ENCODE results near the gene TMEM108.

DNA sequence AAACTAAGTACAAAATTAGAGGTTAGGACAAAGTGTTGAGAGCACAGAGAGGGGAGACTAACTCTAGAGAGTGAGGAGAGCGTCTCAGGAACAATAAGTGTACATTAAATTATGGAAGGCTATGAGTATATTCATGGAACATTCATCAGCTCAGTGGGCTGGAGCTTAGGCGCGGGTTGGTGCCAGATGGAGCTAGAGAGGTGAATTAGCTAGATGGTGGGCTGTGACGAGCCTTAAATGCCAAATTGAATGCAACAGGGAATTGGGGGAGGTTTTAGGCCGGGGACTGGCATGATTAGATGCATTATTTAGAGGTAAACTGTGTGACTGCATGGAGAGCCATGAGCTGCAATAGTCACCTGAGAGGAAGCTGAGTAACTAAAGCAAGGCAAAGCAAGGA is 97.1 kb downstream of the TMEM108 start:
- TF ChIP-seq, protein P1, sequence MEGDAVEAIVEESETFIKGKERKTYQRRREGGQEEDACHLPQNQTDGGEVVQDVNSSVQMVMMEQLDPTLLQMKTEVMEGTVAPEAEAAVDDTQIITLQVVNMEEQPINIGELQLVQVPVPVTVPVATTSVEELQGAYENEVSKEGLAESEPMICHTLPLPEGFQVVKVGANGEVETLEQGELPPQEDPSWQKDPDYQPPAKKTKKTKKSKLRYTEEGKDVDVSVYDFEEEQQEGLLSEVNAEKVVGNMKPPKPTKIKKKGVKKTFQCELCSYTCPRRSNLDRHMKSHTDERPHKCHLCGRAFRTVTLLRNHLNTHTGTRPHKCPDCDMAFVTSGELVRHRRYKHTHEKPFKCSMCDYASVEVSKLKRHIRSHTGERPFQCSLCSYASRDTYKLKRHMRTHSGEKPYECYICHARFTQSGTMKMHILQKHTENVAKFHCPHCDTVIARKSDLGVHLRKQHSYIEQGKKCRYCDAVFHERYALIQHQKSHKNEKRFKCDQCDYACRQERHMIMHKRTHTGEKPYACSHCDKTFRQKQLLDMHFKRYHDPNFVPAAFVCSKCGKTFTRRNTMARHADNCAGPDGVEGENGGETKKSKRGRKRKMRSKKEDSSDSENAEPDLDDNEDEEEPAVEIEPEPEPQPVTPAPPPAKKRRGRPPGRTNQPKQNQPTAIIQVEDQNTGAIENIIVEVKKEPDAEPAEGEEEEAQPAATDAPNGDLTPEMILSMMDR (IDR thresholded peaks at IDR 0.05; ENCODE audit: low read length): no peak
- no peak for TF ChIP-seq EZH2 (IDR thresholded peaks at IDR 0.05; ENCODE audit: borderline replicate concordance, low read length)

Measured in OCI-LY1 (cell line).